ENCODE results near the gene HOXC5. TPM values are rescaled to one million over a fixed set of nuclear protein-coding genes. Genes with fewer than 3 reads are reported as not detected.

The HOXC5 gene
- total and polyA plus RNA-seq, 4 donors = not detected

DNA sequence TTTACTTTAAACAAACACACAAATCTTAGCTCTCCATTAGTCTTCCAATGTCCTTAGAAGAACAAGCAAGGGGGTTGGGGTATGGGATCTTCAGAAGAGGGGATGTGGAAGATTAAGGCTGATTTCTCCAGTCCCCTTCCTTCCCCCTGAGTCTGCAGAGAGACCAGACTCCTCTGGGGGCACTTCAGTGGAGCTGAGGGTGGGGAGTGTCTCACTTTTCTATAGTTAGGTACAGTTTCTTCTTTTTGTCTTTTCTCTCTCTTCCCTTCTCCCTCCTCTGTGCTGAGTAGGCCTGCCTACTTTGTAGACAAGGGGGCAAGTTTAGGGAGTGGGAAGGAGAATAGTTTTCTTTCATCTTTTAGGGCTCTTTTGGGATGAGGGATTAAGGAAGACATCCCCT lies 23.3 kb downstream of the HOXC5 start:
- Histone ChIP-seq H3K4me1 (ENCODE audit: control insufficient read depth in 4 of 4, insufficient read depth in 4 of 4, low read length in 3 of 4) (no peaks in the 10 kb centered on the region), H3K36me3 (ENCODE audit: control insufficient read depth in 4 of 4, insufficient read depth in 3 of 4, low read depth in 1 of 4, low read length in 3 of 4) (no peaks in the 10 kb centered on the region), H3K9me3 (ENCODE audit: control insufficient read depth in 4 of 4, low read length in 3 of 4) (no peaks in the 10 kb centered on the region), H3K27me3 (ENCODE audit: control insufficient read depth in 4 of 4, insufficient read depth in 4 of 4, low read length in 3 of 4) (peaks cover 0 to 20% (median 11%) of the 10 kb centered on the region in 4 donors), H3K4me3 (ENCODE audit: low read depth in 1 of 3, low read length in 3 of 3) (no peak overlapping the region), H3K9ac (ENCODE audit: low read depth in 1 of 2, low read length in 2 of 2) (no peak overlapping the region), H3K27ac (ENCODE audit: low read depth in 1 of 2, low read length in 2 of 2) (no peak overlapping the region)
- TF ChIP-seq TAF1 (conservative IDR thresholded peaks at IDR 0.05) = no peak
- no peak for TF ChIP-seq HNF4A (conservative IDR thresholded peaks at IDR 0.05)
- no peak for TF ChIP-seq SP1 (IDR thresholded peaks at IDR 0.05)
- TF ChIP-seq, protein P1, sequence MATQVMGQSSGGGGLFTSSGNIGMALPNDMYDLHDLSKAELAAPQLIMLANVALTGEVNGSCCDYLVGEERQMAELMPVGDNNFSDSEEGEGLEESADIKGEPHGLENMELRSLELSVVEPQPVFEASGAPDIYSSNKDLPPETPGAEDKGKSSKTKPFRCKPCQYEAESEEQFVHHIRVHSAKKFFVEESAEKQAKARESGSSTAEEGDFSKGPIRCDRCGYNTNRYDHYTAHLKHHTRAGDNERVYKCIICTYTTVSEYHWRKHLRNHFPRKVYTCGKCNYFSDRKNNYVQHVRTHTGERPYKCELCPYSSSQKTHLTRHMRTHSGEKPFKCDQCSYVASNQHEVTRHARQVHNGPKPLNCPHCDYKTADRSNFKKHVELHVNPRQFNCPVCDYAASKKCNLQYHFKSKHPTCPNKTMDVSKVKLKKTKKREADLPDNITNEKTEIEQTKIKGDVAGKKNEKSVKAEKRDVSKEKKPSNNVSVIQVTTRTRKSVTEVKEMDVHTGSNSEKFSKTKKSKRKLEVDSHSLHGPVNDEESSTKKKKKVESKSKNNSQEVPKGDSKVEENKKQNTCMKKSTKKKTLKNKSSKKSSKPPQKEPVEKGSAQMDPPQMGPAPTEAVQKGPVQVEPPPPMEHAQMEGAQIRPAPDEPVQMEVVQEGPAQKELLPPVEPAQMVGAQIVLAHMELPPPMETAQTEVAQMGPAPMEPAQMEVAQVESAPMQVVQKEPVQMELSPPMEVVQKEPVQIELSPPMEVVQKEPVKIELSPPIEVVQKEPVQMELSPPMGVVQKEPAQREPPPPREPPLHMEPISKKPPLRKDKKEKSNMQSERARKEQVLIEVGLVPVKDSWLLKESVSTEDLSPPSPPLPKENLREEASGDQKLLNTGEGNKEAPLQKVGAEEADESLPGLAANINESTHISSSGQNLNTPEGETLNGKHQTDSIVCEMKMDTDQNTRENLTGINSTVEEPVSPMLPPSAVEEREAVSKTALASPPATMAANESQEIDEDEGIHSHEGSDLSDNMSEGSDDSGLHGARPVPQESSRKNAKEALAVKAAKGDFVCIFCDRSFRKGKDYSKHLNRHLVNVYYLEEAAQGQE (IDR thresholded peaks at IDR 0.05) = no peak
- no peak for TF ChIP-seq RXRA (IDR thresholded peaks at IDR 0.05)
- no peak for TF ChIP-seq HNF4G (IDR thresholded peaks at IDR 0.05)
- no peak for TF ChIP-seq FOXA1 (IDR thresholded peaks at IDR 0.05)
- no peak for TF ChIP-seq GABPA (IDR thresholded peaks at IDR 0.05 in 1 of 2, conservative IDR thresholded peaks at IDR 0.05 in 1 of 2)
- TF ChIP-seq, protein P2, sequence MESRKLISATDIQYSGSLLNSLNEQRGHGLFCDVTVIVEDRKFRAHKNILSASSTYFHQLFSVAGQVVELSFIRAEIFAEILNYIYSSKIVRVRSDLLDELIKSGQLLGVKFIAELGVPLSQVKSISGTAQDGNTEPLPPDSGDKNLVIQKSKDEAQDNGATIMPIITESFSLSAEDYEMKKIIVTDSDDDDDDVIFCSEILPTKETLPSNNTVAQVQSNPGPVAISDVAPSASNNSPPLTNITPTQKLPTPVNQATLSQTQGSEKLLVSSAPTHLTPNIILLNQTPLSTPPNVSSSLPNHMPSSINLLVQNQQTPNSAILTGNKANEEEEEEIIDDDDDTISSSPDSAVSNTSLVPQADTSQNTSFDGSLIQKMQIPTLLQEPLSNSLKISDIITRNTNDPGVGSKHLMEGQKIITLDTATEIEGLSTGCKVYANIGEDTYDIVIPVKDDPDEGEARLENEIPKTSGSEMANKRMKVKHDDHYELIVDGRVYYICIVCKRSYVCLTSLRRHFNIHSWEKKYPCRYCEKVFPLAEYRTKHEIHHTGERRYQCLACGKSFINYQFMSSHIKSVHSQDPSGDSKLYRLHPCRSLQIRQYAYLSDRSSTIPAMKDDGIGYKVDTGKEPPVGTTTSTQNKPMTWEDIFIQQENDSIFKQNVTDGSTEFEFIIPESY (IDR thresholded peaks at IDR 0.05) = no peak
- TF ChIP-seq, protein P3, sequence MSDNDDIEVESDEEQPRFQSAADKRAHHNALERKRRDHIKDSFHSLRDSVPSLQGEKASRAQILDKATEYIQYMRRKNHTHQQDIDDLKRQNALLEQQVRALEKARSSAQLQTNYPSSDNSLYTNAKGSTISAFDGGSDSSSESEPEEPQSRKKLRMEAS (IDR thresholded peaks at IDR 0.05) = no peak
- no peak for TF ChIP-seq YY1 (IDR thresholded peaks at IDR 0.05)
- no peak for TF ChIP-seq FOXA2 (IDR thresholded peaks at IDR 0.05)
- no peak for TF ChIP-seq EGR1 (IDR thresholded peaks at IDR 0.05; ENCODE audit: low read depth in 2 of 2)
- TF ChIP-seq, protein P4, sequence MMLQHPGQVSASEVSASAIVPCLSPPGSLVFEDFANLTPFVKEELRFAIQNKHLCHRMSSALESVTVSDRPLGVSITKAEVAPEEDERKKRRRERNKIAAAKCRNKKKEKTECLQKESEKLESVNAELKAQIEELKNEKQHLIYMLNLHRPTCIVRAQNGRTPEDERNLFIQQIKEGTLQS (IDR thresholded peaks at IDR 0.05) = no peak
- no peak for TF ChIP-seq RAD21 (IDR thresholded peaks at IDR 0.05)
- TF ChIP-seq, protein P5, sequence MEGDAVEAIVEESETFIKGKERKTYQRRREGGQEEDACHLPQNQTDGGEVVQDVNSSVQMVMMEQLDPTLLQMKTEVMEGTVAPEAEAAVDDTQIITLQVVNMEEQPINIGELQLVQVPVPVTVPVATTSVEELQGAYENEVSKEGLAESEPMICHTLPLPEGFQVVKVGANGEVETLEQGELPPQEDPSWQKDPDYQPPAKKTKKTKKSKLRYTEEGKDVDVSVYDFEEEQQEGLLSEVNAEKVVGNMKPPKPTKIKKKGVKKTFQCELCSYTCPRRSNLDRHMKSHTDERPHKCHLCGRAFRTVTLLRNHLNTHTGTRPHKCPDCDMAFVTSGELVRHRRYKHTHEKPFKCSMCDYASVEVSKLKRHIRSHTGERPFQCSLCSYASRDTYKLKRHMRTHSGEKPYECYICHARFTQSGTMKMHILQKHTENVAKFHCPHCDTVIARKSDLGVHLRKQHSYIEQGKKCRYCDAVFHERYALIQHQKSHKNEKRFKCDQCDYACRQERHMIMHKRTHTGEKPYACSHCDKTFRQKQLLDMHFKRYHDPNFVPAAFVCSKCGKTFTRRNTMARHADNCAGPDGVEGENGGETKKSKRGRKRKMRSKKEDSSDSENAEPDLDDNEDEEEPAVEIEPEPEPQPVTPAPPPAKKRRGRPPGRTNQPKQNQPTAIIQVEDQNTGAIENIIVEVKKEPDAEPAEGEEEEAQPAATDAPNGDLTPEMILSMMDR (IDR thresholded peaks at IDR 0.05; ENCODE audit: low read depth, low read length, missing input control) = no peak
- no peak for TF ChIP-seq JUND (IDR thresholded peaks at IDR 0.05)
- TF ChIP-seq NR2F2 (IDR thresholded peaks at IDR 0.05) = no peak
- no peak for DNase-seq (ENCODE audit: low spot score)

Measured in liver (tissue), 9 donors.